Left ventricle myocardium inferior (tissue), 1 donor: ENCODE data around the gene PIP4K2C. TPM values are rescaled to one million over a fixed set of nuclear protein-coding genes. Genes with fewer than 3 reads are reported as not detected.

Experiments
- DNase-seq: peaks from one replicate; pipeline ENCODE4 v3.0.0-alpha.2; 2020
- H3K27ac ChIP-seq: fragments of 200-600 bp; replicated peaks from 2 replicates; pipeline ENCODE4 v1.8.0; 2021
- H3K27me3 ChIP-seq: fragments of 200-600 bp; 2 replicates; pipeline ENCODE4 v1.8.0; 2021; ENCODE audit warnings: low read depth
- H3K36me3 ChIP-seq: fragments of 200-600 bp; 2 replicates; pipeline ENCODE4 v1.8.0; 2021
- H3K4me1 ChIP-seq: fragments of 200-600 bp; 2 replicates; pipeline ENCODE4 v1.8.0; 2021
- H3K4me3 ChIP-seq: fragments of 200-600 bp; 2 replicates; pipeline ENCODE4 v1.8.0; 2021; ENCODE audit warnings: mild to moderate bottlenecking, moderate library complexity
- H3K9me3 ChIP-seq: fragments of 200-600 bp; replicated peaks from 2 replicates; pipeline ENCODE4 v1.8.0; 2021
- intact Hi-C: fragments of 100-400 bp; cut with micrococcal nuclease; formaldehyde crosslinking; loops from one replicate; pipeline ENCODE4 v1.11.0; 2022
- total RNA-seq: library from RNA; stranded (reverse); fragmentation: NEBNext Ultra II Directional; extraction: Animal tissue kit (Norgen Biotek cat#: 25700); gene quantifications from one replicate; pipeline ENCODE4 v1.2.1, GENCODE V29; 2021
- TF ChIP-seq, protein P1 (sequence below): fragments of 200-600 bp; IDR thresholded peaks from 2 replicates; pipeline ENCODE4 v1.8.0; 2021; ENCODE audit warnings: antibody characterized with exemption, mild to moderate bottlenecking, borderline replicate concordance
- donor health status: DM: no; HTN: yes; CAD: no; lungs with severe emphysema.

Gene PIP4K2C
- total RNA-seq, 1 donor from 2014 or later = 12.3 TPM

DNA sequence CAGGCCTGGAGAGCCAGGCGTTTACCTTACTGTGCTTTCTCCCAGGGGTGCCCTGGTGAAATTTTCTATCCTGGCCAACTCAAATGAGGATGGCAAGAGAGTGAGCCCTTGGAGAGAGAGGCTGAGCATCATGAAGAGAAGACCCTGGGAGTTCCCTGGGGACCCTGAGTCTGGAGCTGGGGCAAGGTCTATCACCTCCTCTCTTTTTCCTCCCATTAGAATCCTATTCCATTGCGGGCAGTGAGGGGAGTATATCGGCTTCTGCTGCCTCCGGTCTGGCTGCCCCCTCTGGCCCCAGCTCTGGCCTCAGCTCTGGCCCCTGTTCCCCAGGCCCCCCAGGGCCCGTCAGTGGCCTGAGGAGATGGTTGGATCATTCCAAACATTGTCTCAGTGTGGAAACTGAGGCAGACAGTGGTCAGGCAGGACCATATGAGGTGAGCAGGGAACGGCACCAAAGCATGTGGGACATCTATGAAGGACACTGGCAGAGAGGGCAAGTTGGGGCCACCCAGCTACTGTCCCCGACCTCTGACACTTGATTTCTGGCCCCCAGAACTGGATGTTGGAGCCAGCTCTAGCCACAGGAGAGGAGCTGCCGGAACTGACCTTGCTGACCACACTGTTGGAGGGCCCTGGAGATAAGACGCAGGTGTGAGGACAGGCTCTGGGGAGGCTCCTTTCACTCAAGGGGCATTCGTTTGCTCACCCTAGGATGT is 21.9 kb downstream of the PIP4K2C start:
- Histone ChIP-seq H3K4me1 (peaks cover 91% of the 10 kb centered on the region), H3K27ac (peak overlapping the region; percentile 90), H3K9me3 (no peaks in the 10 kb centered on the region), H3K4me3 (peak overlapping the region; percentile 87), H3K36me3 (peaks cover 29% of the 10 kb centered on the region), H3K27me3 (peaks cover 12% of the 10 kb centered on the region)
- TF ChIP-seq, protein P1, sequence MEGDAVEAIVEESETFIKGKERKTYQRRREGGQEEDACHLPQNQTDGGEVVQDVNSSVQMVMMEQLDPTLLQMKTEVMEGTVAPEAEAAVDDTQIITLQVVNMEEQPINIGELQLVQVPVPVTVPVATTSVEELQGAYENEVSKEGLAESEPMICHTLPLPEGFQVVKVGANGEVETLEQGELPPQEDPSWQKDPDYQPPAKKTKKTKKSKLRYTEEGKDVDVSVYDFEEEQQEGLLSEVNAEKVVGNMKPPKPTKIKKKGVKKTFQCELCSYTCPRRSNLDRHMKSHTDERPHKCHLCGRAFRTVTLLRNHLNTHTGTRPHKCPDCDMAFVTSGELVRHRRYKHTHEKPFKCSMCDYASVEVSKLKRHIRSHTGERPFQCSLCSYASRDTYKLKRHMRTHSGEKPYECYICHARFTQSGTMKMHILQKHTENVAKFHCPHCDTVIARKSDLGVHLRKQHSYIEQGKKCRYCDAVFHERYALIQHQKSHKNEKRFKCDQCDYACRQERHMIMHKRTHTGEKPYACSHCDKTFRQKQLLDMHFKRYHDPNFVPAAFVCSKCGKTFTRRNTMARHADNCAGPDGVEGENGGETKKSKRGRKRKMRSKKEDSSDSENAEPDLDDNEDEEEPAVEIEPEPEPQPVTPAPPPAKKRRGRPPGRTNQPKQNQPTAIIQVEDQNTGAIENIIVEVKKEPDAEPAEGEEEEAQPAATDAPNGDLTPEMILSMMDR = no peak
- intact Hi-C loops = no loop called here
- DNase-seq = no peak

DNA sequence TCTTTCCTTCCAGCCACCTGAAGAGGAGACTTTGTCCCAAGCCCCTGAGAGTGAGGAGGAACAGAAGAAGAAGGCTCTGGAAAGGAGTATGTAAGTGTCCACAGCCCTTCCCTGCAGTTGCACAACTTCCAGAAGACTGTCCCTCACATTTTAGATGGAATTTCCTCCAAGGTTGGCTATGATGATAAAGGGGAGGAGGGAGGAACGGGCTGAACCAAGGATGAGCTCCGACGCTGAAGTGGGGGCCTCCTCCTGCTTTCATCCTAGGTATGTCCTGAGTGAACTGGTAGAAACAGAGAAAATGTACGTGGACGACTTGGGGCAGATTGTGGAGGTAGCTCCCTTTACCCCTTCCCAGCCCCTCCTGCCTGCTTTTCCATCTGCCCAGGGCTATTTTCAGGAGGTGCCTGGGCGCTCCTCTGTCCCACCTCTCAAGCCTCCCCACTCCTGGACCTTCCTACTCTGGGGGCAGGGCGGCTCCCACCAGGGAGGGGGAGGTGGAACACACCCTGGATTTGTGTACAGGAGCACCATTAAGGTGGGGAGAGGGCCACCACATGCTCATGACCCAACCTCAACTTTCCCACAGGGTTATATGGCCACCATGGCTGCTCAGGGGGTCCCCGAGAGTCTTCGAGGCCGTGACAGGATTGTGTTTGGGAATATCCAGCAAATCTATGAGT is 22.6 kb downstream of the PIP4K2C start:
- Histone ChIP-seq H3K4me1 (peaks cover 88% of the 10 kb centered on the region), H3K27ac (peak overlapping the region; percentile 90), H3K9me3 (no peaks in the 10 kb centered on the region), H3K4me3 (peak overlapping the region; percentile 87), H3K27me3 (peaks cover 15% of the 10 kb centered on the region), H3K36me3 (peaks cover 29% of the 10 kb centered on the region)
- TF ChIP-seq, protein P1 = no peak
- intact Hi-C loops = no loop called here
- no peak for DNase-seq

DNA sequence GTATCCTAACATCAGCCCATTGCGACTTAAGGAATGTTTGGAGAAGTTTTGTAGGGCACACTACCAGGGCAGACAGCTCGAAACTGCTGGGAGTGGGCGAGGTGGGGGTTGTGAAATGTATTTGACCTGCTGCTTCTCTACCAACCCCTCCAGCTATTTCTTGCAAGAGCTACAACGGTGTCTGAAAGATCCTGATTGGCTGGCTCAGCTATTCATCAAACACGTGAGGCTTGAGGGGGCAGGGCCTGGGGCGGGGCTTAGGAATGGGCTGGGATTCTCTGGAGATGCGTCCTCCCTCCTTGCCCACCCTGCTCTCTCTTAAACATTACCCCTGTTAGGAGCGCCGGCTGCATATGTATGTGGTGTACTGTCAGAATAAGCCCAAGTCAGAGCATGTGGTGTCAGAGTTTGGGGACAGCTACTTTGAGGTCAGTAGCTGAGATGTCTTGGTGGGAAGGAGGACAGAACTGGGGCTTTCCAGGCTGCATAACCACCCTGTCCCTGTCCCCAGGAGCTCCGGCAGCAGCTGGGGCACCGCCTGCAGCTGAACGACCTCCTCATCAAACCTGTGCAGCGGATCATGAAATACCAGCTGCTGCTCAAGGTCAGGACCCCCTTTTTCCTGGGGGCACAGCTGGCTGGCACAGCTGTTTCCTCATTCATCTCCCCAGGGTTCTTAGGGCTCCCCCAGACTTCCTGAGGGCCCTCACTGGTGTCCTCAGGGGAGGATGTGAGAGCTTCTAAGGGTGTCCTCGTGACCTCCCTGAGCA is 23.4 kb downstream of the PIP4K2C start:
- peaks cover 19% of the 10 kb centered on the region for H3K27me3 ChIP-seq
- TF ChIP-seq, protein P1 = no peak
- H3K9me3 ChIP-seq = no peaks in the 10 kb centered on the region
- peaks cover 85% of the 10 kb centered on the region for H3K4me1 ChIP-seq
- DNase-seq = peak; percentile 47
- H3K4me3 ChIP-seq = peak overlapping the region; percentile 87
- H3K36me3 ChIP-seq = peaks cover 29% of the 10 kb centered on the region
- peak overlapping the region; percentile 46 for H3K27ac ChIP-seq
- intact Hi-C loops = no loop called here

DNA sequence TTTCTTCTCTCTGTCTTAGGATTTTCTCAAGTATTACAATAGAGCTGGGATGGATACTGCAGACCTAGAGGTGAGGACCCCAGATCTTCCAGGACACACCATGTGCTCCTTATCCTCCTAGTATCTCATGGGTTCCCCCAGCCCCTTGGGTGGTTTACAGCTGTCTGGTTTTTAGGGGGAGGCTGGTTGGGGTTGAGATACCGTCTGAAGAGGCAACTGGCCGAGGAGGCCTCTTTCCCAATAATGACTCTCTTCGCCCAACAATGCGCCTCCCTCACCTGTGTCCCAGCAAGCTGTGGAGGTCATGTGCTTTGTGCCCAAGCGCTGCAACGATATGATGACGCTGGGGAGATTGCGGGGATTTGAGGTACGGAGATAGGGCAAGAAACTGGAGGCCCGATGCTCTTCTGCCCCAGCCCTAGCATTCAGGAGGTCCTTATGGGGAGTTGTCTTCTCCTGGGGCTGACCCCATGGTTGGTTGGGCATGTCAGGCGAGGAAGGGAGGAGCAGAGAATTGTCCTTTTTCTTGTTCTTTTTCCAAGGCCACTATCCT is 24.0 kb downstream of the PIP4K2C start:
- intact Hi-C loops = no loop called here
- peak overlapping the region; percentile 87 for H3K4me3 ChIP-seq
- peaks cover 85% of the 10 kb centered on the region for H3K4me1 ChIP-seq
- peaks cover 26% of the 10 kb centered on the region for H3K27me3 ChIP-seq
- TF ChIP-seq, protein P1 = no peak
- H3K27ac ChIP-seq = peak overlapping the region; percentile 78
- no peak for DNase-seq
- peaks cover 29% of the 10 kb centered on the region for H3K36me3 ChIP-seq
- no peaks in the 10 kb centered on the region for H3K9me3 ChIP-seq

DNA sequence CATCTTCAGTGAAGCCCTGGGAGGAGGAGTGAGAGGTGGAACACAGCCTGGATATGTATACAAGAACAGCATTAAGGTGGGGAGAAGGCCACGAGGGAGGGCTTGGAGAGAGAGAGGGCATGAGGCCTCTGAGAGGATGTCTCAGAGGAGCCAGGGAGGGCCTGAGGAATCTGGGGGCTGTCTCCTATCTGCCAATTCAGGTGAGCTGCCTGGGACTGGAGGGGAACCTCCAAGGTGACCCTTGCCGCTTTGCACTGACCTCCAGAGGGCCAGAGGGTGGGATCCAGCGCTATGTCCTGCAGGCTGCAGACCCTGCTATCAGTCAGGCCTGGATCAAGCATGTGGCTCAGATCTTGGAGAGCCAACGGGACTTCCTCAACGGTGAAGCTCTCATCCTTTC is 24.6 kb downstream of the PIP4K2C start:
- Histone ChIP-seq H3K9me3 (no peaks in the 10 kb centered on the region), H3K4me1 (peaks cover 85% of the 10 kb centered on the region), H3K36me3 (peaks cover 29% of the 10 kb centered on the region), H3K27ac (peak overlapping the region; percentile 78), H3K27me3 (peaks cover 32% of the 10 kb centered on the region), H3K4me3 (peak overlapping the region; percentile 87)
- TF ChIP-seq, protein P1 = no peak
- intact Hi-C loops = no loop called here
- DNase-seq = no peak
